Colon (tissue), 2 donors: ENCODE data around the gene GDF2.

Source experiments
- FAIRE-seq: peaks from 2 replicates; lab custom pipeline; 2012; peaks lifted over from hg19 to GRCh38; lab: Jason Lieb, UNC
- donor health status: control.
- donor health status: control.

Gene GDF2

GRCh38 chr10:47322300-47323061, at the start of gene GDF2:
TSS of gene GDF2 (plus strand) at chr10:47322454. CDS start at chr10:47322669, 215 bp downstream.
- FAIRE-seq: no peak

DNA sequence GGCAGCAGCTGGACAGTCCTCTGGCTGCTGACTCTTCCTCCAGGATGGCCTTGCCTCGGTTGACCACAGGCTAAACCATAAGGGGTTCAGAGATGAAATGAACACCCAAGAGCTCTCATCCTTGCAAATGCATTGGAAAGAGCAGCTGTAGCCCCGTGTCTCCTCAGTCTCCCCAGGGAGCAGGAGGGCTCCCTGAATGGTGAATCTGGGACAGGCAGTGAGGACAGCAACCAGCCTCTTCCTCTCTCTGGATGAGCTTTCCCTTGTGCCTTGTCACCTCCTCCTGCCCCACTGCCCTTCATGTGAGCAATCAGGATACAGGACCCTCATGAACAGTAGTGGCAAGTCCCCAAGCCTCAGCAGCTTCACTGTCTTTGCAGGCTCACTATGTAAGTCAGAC, 46.2 kb upstream of the GDF2 start:
- FAIRE-seq: no peak

DNA sequence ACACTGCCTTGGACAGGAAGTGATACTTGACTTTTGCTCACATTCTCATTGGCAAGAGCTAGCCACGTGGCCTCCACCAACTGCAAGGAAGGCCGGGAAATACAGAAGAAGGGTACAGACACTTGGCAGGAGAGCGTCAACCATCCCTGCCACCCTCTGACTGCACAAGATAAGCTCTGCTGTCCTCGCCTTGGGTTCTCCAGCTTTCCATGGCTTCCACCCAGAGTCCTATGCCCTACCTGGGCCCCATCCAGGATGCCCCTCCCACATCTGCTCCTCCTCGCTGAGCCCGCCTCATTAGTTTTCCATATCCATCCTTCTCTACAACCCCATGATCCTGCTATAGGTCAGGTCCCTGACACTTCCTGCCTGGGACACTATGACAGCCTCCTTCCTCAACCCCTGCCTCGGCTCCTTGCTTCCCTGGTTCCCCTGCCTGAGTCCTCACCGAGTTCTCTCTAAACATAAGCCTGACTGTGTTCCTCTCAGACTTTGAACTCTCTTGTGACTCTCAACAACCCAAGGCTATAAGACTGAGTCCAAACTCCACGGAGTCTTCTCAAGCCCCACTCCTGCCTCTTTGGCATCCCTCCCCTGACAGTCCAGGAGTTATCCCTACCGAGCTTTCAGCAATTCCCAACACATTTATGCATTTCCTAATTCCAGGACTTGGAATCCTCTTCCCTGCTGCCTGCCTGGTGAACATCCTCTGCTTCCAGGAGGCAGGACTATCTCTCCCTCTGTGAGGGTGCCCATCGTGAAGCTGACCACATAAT, 45.5 kb upstream of the GDF2 start:
- no peak for FAIRE-seq

DNA sequence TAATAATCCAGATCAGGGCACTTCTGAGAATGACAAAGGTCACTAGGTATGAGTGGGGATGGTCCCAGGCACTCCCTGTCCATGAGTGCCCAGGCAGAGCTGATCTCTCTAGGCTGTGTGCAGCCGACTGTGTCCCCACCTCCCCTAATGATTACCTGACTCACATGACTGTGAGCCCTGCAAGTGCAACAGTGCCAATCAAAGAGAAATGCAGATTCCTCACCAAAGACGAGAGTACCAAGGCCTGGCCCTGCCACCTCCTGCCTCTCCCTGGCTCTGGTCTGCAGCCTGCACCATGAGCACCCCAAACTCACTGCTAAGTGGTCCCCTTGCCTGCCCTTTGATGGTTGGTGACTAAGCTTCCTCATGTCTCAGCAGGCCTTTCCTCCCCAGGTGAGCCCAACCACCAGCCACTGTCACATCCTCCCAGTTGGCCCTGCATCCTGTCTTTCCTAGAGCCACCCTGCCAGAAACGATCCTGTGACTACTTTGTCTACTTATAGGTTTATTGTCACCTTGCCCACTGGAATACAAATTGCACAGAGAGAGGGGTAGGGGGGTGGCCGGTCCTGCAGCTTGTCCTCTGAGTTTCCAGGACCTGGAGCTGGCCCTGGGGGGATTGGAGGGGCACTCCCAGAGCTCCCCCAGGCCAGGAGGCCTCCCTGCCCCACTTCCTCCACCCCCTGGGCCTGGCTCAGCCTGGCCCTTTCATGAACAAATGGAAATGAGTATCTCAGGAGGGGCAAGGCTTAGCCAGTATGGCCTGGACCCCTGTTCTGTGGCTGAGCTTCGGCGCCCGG, 44.7 kb upstream of the GDF2 start:
- FAIRE-seq: no peak

DNA sequence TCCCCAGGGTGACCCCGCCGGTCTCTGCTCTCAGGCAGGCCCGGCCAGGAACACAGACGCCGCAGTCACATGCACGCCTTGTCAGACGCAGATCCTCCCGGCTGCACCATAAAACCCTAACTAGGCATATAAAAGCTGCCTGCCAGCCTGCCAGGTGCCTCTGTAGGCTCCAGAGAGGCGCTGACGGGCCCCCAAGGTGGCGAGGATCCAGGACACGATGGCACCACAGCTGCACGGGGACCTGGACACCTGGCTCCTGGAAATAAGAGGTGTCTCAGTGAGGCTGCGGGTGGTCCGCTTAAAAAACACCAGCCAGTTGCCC, 44.1 kb upstream of the GDF2 start:
- no peak for FAIRE-seq

- no peak for FAIRE-seq
These were observed 43.5 kb upstream of the GDF2 start for GRCh38 chr10:47278720-47279119.

- no peak for FAIRE-seq
These were observed 43.0 kb upstream of the GDF2 start for GRCh38 chr10:47279276-47279675.

DNA sequence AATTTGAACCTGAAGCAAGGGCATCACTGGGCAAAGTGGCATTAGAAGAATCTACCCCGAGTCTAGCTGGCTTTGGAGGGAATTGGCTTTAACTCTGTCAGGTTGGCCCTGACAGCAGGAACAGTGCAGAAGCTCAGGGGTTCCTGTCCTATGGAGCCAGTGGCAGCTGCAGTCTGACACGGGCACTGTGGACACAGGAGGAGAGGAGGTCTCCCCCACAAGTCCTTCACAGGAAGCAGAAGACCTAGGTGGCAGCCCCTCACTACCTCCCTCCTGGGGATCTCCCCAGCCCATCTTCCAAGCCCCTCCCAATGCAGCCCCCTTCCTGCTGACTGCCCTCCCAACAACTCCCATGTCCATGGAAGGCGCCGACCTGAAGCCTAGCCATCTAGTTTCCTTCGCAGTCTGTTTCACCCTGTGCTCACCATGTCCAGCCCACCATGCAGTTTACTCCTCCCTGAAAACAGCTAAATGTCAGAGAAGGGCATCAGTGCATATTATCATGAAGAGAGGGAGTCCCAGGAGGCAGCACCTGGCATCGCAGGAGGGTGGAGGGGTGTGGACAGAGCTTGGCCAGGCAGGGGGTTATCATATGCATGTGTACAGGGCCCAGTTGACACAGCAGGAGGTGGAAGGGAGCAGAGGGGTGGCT, 40.1 kb upstream of the GDF2 start:
- no peak for FAIRE-seq

GRCh38 chr10:47282657-47283018, 39.6 kb upstream of the GDF2 start:
- no peak for FAIRE-seq

DNA sequence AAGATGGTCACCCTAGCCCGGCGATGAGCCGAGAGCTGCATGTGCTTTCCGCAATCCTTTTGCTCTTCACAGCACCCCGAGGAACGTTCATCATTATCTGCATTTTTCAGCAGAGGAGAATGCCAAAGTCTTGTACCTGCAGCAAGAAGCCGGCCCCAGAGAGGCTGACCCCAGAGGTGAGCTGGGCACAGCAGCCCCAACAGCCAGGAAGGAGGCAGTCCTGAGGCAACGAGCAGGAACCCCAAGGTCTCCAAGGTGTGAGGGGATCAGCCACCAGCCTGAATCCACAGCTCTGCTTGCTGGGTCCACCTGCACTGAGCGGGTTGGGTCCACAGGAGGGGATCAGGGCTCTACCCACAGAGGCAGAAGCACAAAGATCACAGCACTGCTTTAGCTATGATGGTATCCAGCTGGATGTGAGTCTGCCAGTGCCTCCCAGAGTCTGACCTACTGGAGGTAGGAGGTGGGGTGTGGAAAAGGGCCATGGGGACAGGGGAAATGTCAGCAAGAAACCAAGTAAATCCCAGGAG, 39.1 kb upstream of the GDF2 start:
- FAIRE-seq: no peak

- no peak for FAIRE-seq
These were observed 38.4 kb upstream of the GDF2 start for GRCh38 chr10:47283848-47284247.

- no peak for FAIRE-seq
These were observed 36.7 kb upstream of the GDF2 start for GRCh38 chr10:47285381-47286115.

GRCh38 chr10:47286116-47286505, 36.1 kb upstream of the GDF2 start:
- FAIRE-seq: no peak

- FAIRE-seq: no peak
These were observed 35.5 kb upstream of the GDF2 start for GRCh38 chr10:47286591-47287315.

DNA sequence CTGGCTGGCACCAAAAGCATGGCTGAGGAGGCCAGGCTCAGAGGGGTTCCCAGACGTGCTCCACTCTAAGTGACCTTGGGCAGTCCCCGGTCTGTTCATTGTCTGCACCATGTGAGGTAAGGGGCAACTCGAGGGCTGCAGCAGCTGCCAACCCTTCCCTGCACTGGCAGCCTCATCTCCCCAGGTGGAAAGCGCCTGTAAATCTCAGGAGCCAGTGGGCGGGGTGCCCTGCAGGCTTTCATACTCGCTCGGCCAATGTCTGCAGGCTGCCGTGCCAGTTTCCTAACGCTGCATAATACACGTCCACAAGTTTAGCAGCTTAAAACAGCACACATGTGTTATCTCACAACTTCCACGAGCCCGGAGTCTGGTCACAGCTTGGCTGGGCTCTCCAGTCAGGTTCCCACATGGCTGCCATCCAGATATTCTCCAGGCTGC, 34.9 kb upstream of the GDF2 start:
- FAIRE-seq: no peak

DNA sequence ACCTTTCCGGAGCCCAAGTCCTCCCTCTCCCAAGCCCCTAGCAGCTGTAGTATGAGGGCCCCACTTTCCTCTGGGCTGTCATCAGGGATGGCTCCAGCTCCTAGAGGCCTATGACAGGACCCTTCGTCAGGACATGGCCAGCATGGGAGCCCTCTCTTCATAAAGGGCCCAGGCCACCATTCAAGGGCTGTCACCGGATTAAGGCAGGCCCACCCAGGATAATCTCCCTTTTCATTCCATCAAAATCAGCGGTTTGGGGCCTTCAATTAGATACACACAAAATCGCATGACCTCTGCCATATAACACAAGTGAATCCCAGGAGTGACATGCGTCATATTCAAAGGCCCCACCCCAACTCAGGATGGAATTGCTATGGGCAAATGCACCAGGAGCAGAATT, 34.4 kb upstream of the GDF2 start:
- FAIRE-seq: no peak

DNA sequence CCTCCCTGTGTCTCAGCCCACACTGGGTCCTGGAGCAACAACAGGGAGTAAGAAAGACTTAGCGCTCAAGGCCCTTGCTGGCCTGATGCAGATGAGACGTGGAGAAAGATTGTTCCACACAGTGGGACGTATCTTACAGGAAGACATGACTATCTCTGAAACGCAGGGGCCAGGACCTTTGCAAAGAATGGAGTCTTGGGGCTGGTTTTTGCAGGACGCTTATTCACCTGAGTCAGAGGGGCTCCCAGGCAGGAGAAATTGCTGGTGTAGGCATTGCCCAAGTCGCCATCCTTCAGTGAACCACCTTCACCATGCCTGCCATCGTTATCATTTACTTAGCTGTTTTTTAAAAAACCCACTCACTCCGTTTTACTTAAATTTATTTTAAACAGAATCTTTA, 34.0 kb upstream of the GDF2 start:
- no peak for FAIRE-seq

- no peak for FAIRE-seq
These were observed 33.2 kb upstream of the GDF2 start for GRCh38 chr10:47288916-47289495.

DNA sequence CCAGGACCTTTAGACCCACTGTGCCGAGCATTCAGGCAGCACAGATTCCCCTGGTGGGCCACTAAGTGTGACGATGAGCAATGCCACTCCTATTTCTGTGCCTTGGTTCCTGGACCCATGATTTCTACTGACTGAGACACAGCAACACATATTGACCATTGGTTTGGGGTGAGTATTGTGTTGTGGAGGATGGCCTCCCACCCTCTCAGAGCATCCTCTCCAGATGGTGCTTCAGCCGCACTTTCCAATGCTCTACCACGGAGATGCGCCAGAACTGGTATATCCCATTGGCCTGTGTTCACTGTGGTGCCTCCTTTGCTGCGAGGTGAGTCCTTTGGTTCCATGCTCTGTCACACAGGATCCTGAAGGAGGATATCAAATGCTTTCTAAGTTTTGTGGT, 32.3 kb upstream of the GDF2 start:
- FAIRE-seq: no peak

GRCh38 chr10:47290338-47290737, 31.9 kb upstream of the GDF2 start:
- no peak for FAIRE-seq
